Smooth muscle cell (in vitro differentiated cells): ENCODE data around the gene HPCA. TPM values are rescaled to one million over a fixed set of nuclear protein-coding genes. Genes with fewer than 3 reads are reported as not detected.

ENCODE experiments used
- DNase-seq: peaks from one replicate; lab custom pipeline; 2025; ENCODE audit not compliant: unreplicated experiment; lab: John Stamatoyannopoulos, UW
- H2AFZ ChIP-seq: fragments of 200-600 bp; sonication (generic); 2 replicates; pipeline ENCODE4 v1.6.0; 2016; ENCODE audit warnings: antibody characterized with exemption, low read depth, mild to moderate bottlenecking
- H3F3A ChIP-seq: fragments of 200-600 bp; sonication (generic); 2 replicates; pipeline ENCODE4 v1.6.0; 2017; ENCODE audit warnings: antibody characterized with exemption, low read depth
- H3K27ac ChIP-seq: fragments of 200-600 bp; sonication (generic); 2 replicates; pipeline ENCODE4 v1.5.1; 2016; ENCODE audit warnings: low read depth, mild to moderate bottlenecking
- H3K27me3 ChIP-seq: fragments of 200-600 bp; sonication (generic); 2 replicates; pipeline ENCODE4 v1.6.1; 2016; ENCODE audit warnings: low read depth, mild to moderate bottlenecking
- H3K36me3 ChIP-seq: fragments of 200-600 bp; sonication (generic); 2 replicates; pipeline ENCODE4 v1.5.1; 2016; ENCODE audit warnings: low read depth
- H3K4me1 ChIP-seq: fragments of 200-600 bp; sonication (generic); 2 replicates; pipeline ENCODE4 v1.5.1; 2016; ENCODE audit warnings: low read depth
- H3K4me2 ChIP-seq: fragments of 200-600 bp; sonication (generic); 2 replicates; pipeline ENCODE4 v1.6.0; 2016; ENCODE audit warnings: mild to moderate bottlenecking
- H3K4me3 ChIP-seq: fragments of 200-600 bp; sonication (generic); 2 replicates; pipeline ENCODE4 v1.5.1; 2016; ENCODE audit warnings: mild to moderate bottlenecking
- H3K79me2 ChIP-seq: fragments of 200-600 bp; sonication (generic); 2 replicates; pipeline ENCODE4 v1.6.0; 2016; ENCODE audit warnings: low read depth, mild to moderate bottlenecking
- H3K9ac ChIP-seq: fragments of 200-600 bp; sonication (generic); 2 replicates; pipeline ENCODE4 v1.6.0; 2016; ENCODE audit warnings: low read depth
- H3K9me3 ChIP-seq: fragments of 200-600 bp; sonication (generic); replicated peaks from 2 replicates; pipeline ENCODE4 v1.5.1; 2016; ENCODE audit warnings: low read depth
- H4K20me1 ChIP-seq: fragments of 200-600 bp; sonication (generic); 2 replicates; pipeline ENCODE4 v1.6.0; 2016; ENCODE audit warnings: low read depth
- WGBS: methylation state at CpG from one replicate; pipeline ENCODE4 v1.1.7; 2016; ENCODE audit warnings: low lambda C conversion rate; 5-methylcytosine and 5-hydroxymethylcytosine counted together
- polyA plus RNA-seq: library from polyadenylated mRNA; unstranded; fragments of >200 nt; fragmentation: Nextera tagmentation; extraction: Ambion mirVana; gene quantifications from 2 replicates; pipeline ENCODE4 v1.2.1, GENCODE V29; 2016
- total RNA-seq: library from RNA; depleted of rRNA; stranded (reverse); fragments of >200 nt; gene quantifications from 2 replicates; pipeline ENCODE4 v1.2.3, GENCODE V29; 2014
- TF ChIP-seq, protein P1 (sequence below): fragments of 200-600 bp; sonication (generic); IDR thresholded peaks from 2 replicates; pipeline ENCODE4 v1.5.1; 2017; ENCODE audit warnings: borderline replicate concordance, mild to moderate bottlenecking, antibody characterized with exemption; ENCODE audit not compliant: insufficient read depth, poor library complexity, severe bottlenecking

The HPCA gene
- total and polyA plus RNA-seq, 2 experiments from 2014 or later, result not detected

- TF ChIP-seq, protein P1, sequence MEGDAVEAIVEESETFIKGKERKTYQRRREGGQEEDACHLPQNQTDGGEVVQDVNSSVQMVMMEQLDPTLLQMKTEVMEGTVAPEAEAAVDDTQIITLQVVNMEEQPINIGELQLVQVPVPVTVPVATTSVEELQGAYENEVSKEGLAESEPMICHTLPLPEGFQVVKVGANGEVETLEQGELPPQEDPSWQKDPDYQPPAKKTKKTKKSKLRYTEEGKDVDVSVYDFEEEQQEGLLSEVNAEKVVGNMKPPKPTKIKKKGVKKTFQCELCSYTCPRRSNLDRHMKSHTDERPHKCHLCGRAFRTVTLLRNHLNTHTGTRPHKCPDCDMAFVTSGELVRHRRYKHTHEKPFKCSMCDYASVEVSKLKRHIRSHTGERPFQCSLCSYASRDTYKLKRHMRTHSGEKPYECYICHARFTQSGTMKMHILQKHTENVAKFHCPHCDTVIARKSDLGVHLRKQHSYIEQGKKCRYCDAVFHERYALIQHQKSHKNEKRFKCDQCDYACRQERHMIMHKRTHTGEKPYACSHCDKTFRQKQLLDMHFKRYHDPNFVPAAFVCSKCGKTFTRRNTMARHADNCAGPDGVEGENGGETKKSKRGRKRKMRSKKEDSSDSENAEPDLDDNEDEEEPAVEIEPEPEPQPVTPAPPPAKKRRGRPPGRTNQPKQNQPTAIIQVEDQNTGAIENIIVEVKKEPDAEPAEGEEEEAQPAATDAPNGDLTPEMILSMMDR, result no peak
- Histone ChIP-seq H3K4me3 (no peak overlapping the region), H3F3A (no peaks in the 10 kb centered on the region), H3K9me3 (no peaks in the 10 kb centered on the region), H3K36me3 (no peaks in the 10 kb centered on the region), H3K9ac (no peak overlapping the region), H3K79me2 (no peaks in the 10 kb centered on the region), H3K4me2 (no peak overlapping the region), H2AFZ (no peak overlapping the region), H3K4me1 (peaks cover 14% of the 10 kb centered on the region), H4K20me1 (no peaks in the 10 kb centered on the region), H3K27me3 (peaks cover 24% of the 10 kb centered on the region), H3K27ac (no peak overlapping the region)
- no peak for DNase-seq
- WGBS, result 80% methylated on average over 7 of the region's 7 CpGs
These were observed 14.2 kb upstream of the HPCA start for GRCh38 chr1:32872192-32872460.

DNA sequence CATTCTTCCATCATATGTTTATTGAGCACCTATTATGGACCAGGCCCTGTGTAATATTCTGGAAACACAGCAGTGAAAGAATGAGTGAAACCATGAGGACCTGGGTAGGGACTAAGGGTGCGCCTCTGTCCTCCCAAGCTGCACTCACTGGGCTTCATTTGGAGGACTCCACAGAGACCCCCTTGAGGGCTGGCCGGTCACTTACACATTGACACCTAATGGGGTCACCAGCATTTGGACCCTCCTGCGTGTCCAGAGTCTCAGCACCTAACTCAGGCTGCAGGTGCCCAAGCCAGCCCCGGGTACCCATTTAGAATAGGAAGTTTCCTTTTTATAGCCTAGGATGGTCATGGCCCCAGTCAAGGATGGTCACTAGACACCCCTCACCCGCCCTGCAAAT is 12.8 kb upstream of the HPCA start:
- Histone ChIP-seq H2AFZ (no peak overlapping the region), H3K36me3 (no peaks in the 10 kb centered on the region), H3F3A (no peaks in the 10 kb centered on the region), H3K27ac (no peak overlapping the region), H4K20me1 (no peaks in the 10 kb centered on the region), H3K79me2 (no peaks in the 10 kb centered on the region), H3K4me1 (peaks cover 14% of the 10 kb centered on the region), H3K9ac (no peak overlapping the region), H3K9me3 (no peaks in the 10 kb centered on the region), H3K4me3 (no peak overlapping the region), H3K4me2 (no peak overlapping the region), H3K27me3 (peaks cover 24% of the 10 kb centered on the region)
- whole genome bisulfite sequencing, result 91% methylated on average over 5 of the region's 5 CpGs
- DNase-seq, result no peak
- TF ChIP-seq, protein P1, result no peak

DNA sequence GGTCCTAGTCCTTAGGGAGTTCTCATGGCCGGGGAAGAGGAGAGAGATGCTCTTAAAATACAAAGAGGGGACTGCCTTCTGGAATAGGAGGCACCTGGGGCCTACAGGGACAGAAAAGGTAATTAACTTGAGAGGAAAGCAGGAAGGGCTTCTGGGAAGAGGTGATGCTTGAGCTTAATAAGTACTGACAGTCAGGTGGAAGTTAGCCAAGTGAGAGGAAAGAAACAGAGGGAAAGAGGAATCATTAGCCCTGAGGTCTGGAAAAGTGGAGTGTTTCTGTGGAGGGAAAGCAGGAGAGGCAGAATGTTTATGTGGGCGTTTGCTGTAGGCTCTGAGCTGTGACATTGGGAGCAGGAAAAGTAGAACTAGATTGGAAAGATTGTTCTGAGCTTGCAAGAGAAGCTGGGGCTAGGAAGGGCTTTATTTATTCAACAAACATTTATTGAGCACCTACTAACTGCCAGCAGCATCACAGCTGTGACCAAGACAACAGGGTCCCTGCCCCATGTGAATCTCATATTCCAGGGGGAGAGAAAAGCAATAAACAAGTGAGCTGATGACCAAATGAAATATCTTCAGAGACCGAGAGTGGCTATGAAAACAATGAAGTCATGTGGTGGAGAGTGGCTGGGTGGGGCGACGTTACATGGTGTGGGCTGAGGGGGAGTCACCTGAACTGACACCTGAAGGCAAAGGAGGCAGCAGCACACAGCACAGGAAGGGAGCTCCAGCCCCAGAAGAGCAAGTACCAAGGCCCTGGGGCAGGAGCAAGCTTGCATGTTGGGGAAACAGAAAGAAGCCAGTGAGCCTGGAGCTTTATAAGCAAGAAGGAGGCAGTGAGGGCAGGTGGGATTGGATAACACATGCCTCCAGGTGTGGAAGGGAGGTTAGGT is 11.2 kb upstream of the HPCA start:
- Histone ChIP-seq H3K27ac (no peak overlapping the region), H3K9me3 (no peaks in the 10 kb centered on the region), H3K79me2 (no peaks in the 10 kb centered on the region), H2AFZ (no peak overlapping the region), H3K4me2 (no peak overlapping the region), H3K27me3 (peaks cover 15% of the 10 kb centered on the region), H3K9ac (no peak overlapping the region), H3K4me3 (no peak overlapping the region), H3K4me1 (peaks cover 14% of the 10 kb centered on the region), H3F3A (no peaks in the 10 kb centered on the region), H4K20me1 (no peaks in the 10 kb centered on the region), H3K36me3 (no peaks in the 10 kb centered on the region)
- no peak for DNase-seq
- 69% methylated on average over 5 of the region's 5 CpGs for WGBS
- TF ChIP-seq, protein P1, result no peak
